ENCODE results near the gene HOXB8.

Gene HOXB8

GRCh38 chr17:48624544-48625494 lies 9.7 kb upstream of the HOXB8 start:
- DNase-seq (ENCODE audit: low spot score), result no peak

DNA sequence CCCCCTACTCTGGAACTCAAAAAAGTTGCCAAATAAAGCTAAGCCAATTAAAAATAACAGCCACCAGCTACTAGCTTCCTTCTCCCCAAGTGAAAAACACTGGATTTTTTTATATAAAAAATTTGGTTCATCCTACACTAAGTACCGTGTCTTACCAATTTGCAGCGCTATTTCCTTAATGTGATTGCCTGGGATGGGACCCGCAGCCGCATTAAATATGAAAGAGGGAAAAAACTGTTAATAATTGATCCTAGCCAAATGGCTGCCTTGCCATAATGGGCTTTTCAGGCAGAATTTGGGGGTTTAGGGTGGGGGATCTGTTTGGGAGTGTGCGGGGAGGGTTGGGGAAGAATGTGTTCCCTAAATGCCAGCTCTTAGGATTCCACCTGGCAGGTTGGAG lies 9.0 kb upstream of the HOXB8 start:
- DNase-seq (ENCODE audit: low spot score), result no peak

GRCh38 chr17:48623583-48623982 lies 8.5 kb upstream of the HOXB8 start:
- no peak for DNase-seq (ENCODE audit: low spot score)

GRCh38 chr17:48622857-48623256 lies 7.8 kb upstream of the HOXB8 start:
- no peak for DNase-seq (ENCODE audit: low spot score)

DNA sequence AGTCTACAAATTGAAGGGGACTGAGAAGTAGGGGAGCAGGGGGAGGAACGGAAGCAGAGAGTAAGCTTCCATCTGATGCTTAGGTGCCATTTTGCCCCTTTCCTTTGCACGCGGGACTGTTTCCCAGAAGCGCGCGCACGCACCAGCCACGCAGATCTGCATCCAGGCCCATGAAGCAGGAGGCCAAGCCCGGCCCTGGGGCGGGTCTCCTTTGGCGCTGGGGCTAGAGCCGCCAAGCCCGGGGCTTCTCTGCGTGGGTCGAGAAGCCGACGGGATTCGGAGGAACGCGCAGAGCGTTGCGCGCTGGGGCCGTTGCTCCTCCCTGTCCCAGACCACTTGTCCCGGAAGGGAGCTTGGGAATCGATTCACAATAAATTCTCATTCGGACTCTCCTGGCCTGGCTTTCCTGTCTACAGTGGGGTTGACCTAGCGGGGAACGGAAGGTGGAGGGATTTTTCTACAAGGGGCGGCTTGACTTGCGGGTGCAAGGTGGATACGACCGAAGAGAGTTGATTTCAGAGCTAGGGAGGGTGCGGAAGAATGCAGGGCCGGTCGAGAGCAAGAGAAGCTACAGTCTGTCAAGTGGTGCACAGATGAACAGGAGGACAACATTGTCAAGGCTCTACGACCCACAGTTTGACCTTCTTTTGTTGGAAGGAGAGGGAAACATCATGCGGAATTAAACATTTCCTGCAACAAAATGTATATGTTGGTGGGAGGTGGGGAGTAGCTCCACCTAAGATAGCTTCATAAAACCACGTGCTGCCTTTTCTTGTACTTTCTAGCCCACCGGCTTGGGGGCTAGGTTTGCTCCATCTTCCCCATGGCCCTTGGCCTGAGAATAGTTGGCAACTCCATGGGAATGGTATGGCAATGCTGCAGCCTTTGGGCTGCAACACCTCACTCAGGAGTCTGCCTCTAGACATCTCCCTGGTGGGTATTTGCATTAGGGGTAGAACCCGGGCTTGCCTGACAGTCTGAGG lies 6.6 kb upstream of the HOXB8 start:
- DNase-seq (ENCODE audit: low spot score), result no peak

DNA sequence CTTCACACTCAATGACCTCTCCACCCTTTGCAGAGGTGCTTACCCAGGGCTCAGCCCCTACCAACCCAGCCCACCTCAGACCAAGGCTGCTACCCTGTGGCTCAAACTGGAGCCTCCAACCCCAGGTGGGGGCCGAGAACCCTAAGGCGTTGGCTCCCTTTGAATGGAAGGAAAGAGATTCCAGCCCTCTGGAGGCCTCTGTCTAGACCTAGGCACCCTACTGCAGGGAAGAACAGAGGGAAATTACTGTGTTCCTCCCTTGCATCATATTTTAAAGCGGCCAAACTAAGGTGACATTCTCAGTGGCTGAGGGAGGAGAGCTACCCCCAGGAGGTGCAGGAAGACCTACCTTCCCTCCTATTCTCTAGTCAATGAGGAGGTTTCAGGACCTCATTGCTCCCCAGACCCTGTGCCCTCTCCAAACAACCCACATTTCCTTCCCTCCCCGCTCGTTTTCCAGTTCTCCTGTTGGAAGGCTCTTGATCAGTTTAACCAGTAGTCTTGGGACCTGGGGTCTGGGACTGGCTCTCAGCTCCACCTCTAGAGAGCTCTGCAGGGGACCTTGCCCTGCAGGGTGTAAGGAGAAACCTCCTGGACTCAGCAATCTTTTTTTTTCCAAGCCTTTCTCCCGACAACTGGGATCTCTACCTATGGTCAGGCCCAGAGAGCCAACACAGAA lies 5.5 kb upstream of the HOXB8 start:
- no peak for DNase-seq (ENCODE audit: low spot score)

DNA sequence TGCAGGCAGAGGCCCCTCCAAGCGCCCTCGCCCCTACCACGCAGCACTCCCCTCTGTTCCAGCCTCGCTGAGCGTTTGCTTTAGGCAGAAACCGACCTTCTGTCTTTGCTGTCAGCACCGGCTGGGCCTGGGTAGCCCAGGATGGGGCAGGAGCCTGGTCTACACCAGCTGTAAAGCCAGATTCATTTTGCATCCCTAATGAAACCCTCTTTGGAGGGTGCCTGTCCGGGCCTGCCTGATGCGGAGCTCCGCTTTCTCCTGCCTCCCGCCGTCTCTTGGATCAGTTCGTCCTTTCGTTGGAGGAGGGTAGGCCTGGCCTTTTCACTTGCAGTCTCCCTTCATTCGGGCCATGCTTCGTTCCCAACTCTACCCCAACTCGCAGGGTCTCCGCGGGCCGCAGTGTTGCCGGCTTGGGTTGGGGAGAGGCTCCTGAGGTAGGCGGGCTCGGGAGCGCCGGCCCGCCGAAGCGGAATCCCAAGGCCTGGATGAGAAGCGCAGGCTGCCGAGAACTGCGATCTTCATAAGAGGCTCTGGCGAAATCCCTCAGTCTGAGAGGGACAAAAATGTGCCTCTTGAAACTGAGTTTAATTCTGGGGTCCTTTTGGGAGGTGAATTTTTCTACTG lies 4.8 kb upstream of the HOXB8 start:
- DNase-seq (ENCODE audit: low spot score), result no peak

DNA sequence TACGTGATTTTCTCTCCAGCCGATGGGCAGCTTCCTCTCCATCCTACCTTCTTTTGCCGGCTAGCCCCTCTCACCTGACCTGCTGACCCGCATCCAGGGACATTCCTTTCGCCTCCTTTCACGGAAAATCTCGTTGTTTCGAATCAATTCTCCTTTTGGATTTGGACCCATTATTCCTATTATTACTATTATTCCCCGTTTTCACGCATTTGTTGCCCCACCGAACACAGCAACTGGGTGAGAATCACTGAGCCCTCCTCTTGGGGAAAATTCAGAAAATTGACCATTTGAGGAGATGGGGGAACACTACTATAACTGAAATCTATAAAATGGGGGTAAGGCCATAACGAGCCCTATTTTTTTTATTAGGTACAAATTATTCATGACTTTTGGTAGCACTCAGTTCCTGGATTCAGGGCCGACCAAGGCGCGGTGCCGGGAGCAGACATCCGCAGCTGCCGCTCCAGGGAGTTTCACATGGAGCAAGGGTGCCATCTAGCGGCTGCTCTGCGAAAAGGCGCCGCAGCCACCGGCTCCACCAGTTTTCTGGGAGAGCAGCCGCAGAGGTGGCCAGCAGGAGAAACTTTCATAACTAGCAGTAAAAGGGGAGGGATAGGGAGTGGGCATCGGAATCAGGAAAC lies 3.3 kb upstream of the HOXB8 start:
- DNase-seq (ENCODE audit: low spot score), result peak; percentile 90

- DNase-seq (ENCODE audit: low spot score), result no peak
Observed at GRCh38 chr17:48617471-48618255, 2.6 kb upstream of the HOXB8 start.

GRCh38 chr17:48616717-48617470 lies 1.8 kb upstream of the HOXB8 start:
- DNase-seq (ENCODE audit: low spot score), result no peak

- DNase-seq (ENCODE audit: low spot score), result no peak
Observed at GRCh38 chr17:48615963-48616716, 1.0 kb upstream of the HOXB8 start.

GRCh38 chr17:48613862-48614694 lies 1.0 kb downstream of the HOXB8 start:
- DNase-seq (ENCODE audit: low spot score), result no peak

- no peak for DNase-seq (ENCODE audit: low spot score)
Observed at GRCh38 chr17:48612854-48613691, 2.0 kb downstream of the HOXB8 start.

- DNase-seq (ENCODE audit: low spot score), result no peak
Observed at GRCh38 chr17:48612456-48612853, 2.6 kb downstream of the HOXB8 start.

GRCh38 chr17:48611681-48612455 lies 3.2 kb downstream of the HOXB8 start:
- DNase-seq (ENCODE audit: low spot score), result no peak

DNA sequence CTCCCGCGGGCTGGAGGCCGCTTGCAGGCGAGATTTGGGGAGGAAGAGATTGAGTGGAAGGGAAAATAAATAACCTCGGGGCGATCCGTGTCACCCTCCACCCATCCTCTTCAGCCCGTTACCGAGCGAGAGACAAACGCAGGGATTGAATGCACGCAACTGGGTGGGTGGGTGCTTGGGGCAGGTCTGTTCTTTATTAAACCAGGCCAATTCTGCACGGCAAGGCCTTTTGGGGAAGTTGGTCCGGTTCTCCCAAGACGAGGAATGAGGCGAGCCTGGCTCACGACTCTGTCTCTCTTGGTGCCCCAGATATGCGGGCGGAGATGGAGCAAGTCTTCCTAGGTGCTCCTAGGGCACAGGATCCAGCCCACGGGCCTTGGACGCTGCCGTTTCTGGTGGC lies 3.9 kb downstream of the HOXB8 start:
- DNase-seq (ENCODE audit: low spot score), result no peak
